Measurements from ENCODE around the gene NPIPA1.
"Not testable (repeated sequence)": the region's sequence is repeated elsewhere in the genome, so short reads cannot be mapped to it uniquely, and the experiment has no call there.

- not testable (repeated sequence) for TF ChIP-seq DIDO1 (tag; IDR thresholded peaks at IDR 0.05; ENCODE audit: low read depth); TRIM28 (IDR thresholded peaks at IDR 0.05); SIN3B (IDR thresholded peaks at IDR 0.05; ENCODE audit: low read depth); EGR1 (conservative IDR thresholded peaks at IDR 0.05); NR3C1 (CRISPR knock-in tag; IDR thresholded peaks at IDR 0.05); ZNF282 (CRISPR knock-in tag; IDR thresholded peaks at IDR 0.05); MYNN (IDR thresholded peaks at IDR 0.05); MYNN (CRISPR knock-in tag; IDR thresholded peaks at IDR 0.05); RFX5 (IDR thresholded peaks at IDR 0.05; ENCODE audit: low read depth, low read length); EHMT2 (IDR thresholded peaks at IDR 0.05); NFRKB (IDR thresholded peaks at IDR 0.05; ENCODE audit: low read depth); ELF4 (CRISPR knock-in tag; IDR thresholded peaks at IDR 0.05); MEF2A (IDR thresholded peaks at IDR 0.05; ENCODE audit: control insufficient read depth, low read depth, low read length); SRSF7 (optimal IDR thresholded peaks at IDR 0.05; ENCODE audit: low read depth, low read length); TAF1 (IDR thresholded peaks at IDR 0.05; ENCODE audit: control insufficient read depth, extremely low read depth, insufficient read depth, low read length, severe bottlenecking)
Observed at GRCh38 chr16:14998300-14998699, 61.1 kb downstream of the NPIPA1 start.
